ENCODE results near the gene PCARE.

DNA sequence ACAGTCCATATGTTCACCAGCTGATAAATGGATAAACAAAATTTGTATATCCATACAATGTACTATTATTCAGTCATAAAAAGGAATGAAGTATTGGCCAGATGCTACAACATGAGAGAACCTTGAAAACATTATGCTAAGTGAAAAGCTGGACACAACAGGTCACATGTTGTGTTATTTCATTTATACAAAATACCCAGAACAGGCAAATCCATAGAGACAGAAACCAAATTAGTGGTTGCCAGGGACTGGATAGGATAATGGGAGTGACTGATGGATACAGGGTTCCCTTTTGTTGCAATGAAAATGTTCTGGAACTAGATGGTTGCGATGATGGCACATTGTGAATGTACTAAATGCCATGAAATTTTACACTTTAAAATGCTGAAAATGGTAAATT, 10.2 kb upstream of the PCARE start:
- TF ChIP-seq CTCF (IDR thresholded peaks at IDR 0.05) (no peak), EZH2 (IDR thresholded peaks at IDR 0.05; ENCODE audit: borderline replicate concordance, insufficient read depth, low read depth, low read length, poor library complexity, severe bottlenecking) (no peak)

Data from B cell (primary cell).